Aortic smooth muscle cell (primary cell): ENCODE results near the gene LHCGR. TPM values are rescaled to one million over a fixed set of nuclear protein-coding genes. Genes with fewer than 3 reads are reported as not detected.

Source experiments
- total RNA-seq: library from RNA; depleted of rRNA; stranded (reverse); fragments of >200 nt; gene quantifications from 2 replicates; pipeline ENCODE4 v1.2.3, GENCODE V29; 2014

LHCGR gene
- total RNA-seq, result not detected in 2 replicates

DNA sequence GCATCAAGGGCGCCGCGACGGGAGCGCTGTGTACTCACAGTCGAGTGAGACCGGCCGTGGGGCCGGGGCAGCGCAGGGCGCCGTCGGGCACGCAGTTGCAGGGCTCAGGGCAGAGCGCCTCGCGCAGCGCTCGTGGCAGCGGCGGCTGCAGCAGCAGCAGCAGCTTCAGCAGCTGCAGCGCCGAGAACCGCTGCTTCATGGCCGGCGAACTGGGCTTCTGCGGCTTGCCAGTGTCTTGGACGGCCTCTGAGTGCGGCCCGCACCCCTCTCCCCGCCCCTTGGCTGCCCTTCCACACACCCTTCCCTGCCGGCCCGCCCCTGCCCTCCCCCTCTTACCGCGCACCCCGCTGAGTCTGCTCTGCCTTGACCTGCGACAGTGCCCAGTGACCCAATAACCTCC lies at the start of gene LHCGR:
TSS of gene LHCGR (minus strand) at position 252 of the 400 bp plus-strand sequence. CDS start at position 199, 53 bp downstream.

Other genes starting within 250 kb of the LHCGR start
- 14.9 and 23.1 TPM in 2 replicates for gene STON1, start 225.6 kb downstream of the LHCGR start, total RNA-seq
- gene GTF2A1L, start 137.9 kb downstream of the LHCGR start, total RNA-seq, result 3.5 and 4.9 TPM in 2 replicates